ENCODE results near the gene KRTAP16-1.
A peak's percentile ranks its signal among the peaks of the same experiment; 100 is the strongest.
"Not testable (repeated sequence)": the region's sequence is repeated elsewhere in the genome, so short reads cannot be mapped to it uniquely, and the experiment has no call there.

The KRTAP16-1 gene

DNA sequence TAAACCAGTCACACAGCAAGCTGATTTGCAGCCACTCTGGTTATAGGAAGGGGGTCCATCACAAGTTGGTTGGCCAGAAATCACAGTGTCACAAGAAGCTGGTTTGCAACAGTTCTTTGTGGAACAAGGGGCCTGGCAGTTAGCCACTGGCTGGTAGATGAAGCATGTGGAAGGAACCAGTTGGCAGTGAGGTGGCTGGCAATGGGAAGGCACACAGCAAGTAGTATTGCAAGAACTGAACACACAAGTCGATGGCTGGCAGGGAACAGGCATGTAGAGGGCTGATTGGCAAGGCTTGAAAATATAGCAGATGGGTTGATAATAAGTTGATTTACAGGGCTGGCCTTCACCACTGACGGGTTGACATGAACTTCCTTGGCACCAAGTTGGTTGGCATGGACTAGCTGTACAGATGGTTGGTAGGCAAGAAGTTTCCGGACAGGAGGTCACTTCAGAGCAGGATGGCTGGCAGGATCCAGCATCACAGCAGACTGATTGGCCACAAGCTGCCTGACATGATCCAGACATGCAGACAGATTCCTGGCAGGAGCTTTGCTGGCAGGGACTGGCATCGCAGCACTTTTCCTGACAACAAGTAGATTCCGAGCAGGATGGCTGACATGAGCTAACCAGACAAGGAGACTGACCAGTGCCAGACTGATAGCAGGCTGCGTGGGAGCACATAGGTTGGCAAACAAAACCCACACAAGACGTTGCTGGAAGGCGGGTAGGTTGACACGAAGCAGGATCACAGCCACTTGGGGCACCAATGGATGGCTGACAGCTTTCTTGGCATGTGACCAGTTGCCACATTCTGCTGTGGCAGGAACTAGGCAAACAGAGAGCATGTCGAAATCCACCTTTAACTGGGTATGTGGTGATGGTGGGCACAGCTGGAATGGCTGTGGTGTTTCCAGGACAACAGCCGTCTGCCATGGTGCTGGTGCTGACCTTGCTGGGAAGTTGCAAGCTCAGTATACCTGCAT lies 6.9 kb downstream of the KRTAP16-1 start, which contains the start of gene KRTAP29-1:
Gene KRTAP29-1, minus strand, starts transcription at position 936 of the 986 bp plus-strand sequence. Its CDS starts 0 bp downstream, at position 936.
- no peak for DNase-seq (ENCODE audit: low spot score)

DNA sequence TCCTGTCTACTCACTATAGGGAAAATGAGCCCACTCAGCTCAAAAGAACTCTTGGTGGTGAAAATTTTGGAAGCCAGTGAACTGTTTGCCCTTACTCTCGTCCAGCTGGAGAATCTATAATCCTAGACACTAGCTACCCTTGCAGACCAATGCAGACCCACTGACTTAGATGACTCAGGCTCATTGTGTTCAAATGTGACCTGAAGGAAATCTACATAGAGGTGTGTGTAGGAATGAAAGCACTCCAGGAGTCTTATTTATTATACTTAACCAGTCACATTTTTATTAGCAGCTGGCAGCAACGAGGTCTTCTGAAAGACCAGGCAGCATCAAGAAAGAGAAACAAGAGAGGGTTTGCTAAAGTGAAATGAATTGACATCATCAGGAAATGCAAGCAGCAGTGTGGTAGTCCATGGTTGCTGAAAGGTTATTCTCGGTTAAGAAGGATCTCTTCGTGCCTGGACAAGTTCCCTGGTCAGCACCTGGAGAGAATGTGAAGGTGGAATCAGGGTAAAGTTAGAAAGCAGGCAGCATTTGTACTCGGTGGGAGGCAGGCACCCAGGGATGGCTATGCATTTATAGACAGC lies 7.8 kb downstream of the KRTAP16-1 start:
- DNase-seq (ENCODE audit: low spot score): no peak

DNA sequence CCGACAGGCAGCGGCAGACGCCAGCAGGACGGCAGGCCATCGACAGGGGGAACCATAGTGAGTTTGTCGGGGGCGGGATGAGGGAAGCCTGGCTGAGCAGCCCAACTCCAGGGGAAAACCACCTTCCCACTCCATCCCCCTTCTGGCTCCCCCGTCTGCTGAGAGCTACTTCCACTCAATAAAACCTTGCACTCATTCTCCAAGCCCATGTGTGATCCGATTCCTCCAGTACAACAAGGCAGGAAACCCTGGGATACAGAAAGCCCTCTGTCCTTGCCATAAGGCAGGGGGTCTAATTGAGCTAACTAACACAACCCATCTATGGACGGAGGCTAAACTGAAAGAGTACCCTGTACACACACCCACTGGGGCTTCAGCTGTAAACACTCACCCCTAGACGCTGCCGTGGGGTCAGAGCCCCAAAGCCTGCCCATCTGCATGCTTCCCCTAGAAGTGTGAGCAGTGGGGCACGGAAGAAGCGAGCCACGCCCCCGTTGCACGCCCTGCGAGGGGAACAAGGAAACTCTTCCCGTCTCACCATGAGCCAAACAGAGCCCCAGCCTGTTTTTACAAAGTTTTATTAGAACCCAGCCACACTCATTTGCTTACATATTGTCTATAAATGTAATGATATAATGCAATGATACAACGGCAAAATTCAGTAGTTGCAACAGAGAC lies 10.5 kb downstream of the KRTAP16-1 start:
- no peak for DNase-seq (ENCODE audit: low spot score)

DNA sequence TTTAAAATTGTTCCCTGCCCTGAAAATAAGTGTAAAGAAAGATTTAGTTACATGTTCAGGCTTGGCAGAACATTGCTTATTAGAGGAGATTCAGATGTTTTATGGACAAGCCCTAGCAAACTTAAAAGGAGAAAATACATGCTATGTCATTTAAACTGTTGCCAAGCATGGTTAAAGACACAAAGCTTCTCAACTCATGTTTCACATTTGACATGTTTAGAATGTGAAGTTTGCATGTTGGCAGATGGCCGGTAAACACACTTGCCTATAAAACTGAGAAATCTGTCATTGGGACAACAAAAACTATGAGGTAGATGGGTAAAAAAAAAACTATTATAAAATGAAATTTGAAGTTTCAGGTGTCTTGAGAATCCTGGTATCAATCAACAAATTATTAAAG lies 12.3 kb downstream of the KRTAP16-1 start:
- DNase-seq (ENCODE audit: low spot score): no peak

DNA sequence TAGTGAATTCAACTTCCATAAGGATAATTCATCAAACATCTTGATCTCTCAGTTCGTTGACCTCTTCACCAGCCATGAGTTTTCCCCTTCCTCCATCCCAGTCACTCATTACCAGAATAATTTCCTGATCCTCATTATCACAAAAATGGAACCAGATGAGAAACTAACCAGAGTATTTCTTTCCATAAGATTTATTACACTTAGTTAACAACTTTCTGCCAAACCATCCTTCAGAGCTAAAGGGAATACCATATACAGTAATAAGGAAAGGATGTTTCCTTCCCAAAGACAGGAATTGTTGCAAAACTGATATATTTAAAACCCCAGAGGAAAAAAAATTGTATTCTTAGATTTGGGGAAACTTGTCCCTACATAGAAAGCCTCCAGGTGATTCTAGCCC lies 15.1 kb downstream of the KRTAP16-1 start:
- no peak for DNase-seq (ENCODE audit: low spot score)

DNA sequence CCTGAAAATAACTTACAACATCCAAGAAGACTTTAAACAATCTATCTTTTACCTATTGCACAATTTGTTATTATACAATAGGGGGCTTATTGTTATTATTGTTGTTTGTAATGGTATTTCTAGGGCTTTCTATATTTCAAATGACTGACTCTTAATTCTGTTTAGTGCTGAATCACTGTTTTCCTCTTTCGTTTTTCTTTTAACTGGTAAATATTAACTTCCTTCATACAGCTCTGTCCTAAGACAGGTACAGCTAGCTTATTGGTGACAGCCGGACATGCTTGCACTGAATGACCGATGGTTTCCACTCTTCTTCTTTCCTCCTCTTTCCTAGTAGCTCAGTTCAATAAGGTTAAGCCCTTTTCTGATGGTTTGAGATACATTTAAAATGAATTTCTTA lies 22.1 kb downstream of the KRTAP16-1 start:
- peak; percentile 54 for DNase-seq (ENCODE audit: low spot score)

DNA sequence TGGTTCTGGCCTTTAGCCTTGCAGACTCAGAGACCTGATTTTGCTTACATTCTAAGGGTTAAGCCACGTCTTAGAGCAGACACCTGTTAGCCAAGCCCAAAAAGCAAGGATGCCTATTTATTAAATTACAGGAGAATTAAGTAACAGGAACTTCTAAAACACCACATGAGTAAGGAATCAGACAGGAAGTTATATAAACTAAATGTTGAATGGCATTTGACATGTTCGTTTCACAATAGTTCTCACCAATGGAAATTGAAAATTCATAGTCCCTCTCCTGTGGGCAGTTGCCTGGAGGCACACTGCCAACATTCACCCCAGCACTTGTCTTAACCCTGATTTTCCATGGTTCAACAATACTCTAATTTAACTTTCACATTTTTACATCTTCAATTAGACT lies 24.6 kb downstream of the KRTAP16-1 start:
- DNase-seq (ENCODE audit: low spot score): peak; percentile 18

DNA sequence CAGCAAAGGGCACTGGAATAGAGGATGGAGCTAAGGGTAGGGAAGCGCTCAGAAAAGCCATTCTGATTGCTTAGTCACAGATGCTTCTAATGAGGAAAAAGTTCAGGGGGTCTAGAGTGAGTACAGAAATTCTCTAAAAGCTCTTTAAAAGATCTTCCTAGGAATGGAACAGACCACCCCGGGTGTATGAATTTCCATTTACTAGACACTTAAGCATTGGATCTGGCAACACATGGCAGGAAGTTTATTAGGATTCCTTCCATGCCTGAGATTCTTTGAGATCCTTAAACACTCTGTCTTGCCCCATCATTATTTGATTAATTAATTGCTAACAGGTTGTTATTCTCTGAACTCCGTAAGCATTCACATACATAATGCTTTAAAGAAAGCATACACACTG lies 25.1 kb downstream of the KRTAP16-1 start:
- no peak for DNase-seq (ENCODE audit: low spot score)

DNA sequence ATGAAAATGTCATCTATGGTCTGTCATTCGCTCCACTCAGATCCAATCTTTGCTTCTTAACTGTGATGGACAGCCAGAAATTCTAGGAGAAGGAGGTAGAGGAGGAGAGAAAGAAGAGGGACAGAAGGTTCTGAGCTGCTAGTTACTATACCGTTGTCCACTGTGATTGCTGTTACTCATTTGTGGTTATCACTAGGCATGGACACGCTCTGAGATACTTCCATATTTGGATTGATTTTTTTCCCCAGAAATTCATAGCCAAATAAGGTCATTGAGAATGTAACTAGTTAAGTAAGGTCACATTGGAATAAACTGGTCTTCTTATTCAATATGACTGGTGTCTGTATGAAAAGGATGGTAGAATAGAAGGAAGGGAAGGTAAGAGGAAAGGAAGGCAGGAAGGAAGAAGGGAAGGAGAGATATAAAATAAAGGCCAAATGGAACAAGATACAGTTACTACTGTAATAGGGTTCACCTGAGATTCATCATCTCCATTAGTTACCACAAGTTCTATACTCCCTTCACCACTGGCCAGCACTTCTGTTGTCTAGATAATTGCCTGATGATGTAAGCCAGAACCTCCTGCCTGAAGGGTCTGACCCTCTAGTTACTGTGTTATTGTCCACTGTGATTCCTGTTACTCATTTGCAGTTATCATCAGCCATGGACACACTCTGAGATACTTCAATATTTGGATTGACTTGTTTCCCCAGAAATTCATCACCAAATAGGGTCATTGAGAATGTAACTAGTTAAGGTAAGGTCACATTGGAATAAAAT lies 30.7 kb downstream of the KRTAP16-1 start:
- DNase-seq (ENCODE audit: low spot score): peak; percentile 74

DNA sequence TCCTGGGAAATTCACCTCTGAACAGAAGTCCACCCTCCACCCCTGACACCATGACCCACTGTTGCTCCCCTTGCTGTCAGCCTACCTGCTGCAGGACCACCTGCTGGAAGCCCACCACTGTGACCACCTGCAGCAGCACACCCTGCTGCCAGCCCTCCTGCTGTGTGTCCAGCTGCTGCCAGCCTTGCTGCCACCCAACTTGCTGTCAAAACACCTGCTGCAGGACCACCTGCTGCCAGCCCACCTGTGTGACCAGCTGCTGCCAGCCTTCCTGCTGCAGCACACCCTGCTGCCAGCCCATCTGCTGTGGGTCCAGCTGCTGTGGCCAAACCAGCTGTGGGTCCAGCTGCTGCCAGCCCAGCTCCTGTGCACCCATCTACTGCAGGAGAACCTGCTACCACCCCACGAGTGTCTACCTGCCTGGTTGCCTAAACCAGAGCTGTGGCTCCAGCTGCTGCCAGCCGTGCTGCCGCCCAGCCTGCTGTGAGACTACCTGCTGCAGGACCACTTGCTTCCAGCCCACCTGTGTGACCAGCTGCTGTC lies 33.4 kb downstream of the KRTAP16-1 start, which contains the start of gene KRTAP9-7:
Gene KRTAP9-7, plus strand, starts transcription at position 51 of the 543 bp plus-strand sequence. Its CDS starts 0 bp downstream, at position 51.
- not testable (repeated sequence) for DNase-seq (ENCODE audit: low spot score)

DNA sequence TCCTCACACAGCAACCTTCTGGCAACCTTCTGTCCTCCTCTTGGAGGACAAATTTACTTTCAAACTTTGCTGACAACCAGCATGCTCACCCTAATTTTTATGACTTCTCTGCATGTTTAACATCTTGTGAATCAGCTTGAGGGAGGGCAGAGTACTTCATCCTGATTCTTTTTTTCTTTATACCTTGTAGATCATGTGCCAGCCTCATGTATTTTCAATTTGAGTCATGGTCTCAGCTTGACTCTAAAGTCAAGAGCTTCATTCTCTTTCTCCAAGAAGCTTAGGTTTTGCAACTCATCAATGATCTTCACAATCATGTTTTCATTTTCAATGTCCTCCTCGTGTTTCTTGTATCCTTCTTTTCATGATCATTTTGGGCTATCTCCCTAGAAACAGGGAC lies 37.3 kb downstream of the KRTAP16-1 start:
- no peak for DNase-seq (ENCODE audit: low spot score)

DNA sequence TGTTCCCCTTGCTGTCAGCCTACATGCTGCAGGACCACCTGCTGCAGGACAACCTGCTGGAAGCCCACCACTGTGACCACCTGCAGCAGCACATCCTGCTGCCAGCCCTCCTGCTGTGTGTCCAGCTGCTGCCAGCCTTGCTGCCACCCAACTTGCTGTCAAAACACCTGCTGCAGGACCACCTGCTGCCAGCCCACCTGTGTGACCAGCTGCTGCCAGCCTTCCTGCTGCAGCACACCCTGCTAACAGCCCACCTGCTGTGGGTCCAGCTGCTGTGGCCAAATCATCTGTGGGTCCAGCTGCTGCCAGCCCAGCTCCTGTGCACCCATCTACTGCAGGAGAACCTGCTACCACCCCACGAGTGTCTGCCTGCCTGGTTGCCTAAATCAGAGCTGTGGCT lies 37.8 kb downstream of the KRTAP16-1 start:
- DNase-seq (ENCODE audit: low spot score): not testable (repeated sequence)

DNA sequence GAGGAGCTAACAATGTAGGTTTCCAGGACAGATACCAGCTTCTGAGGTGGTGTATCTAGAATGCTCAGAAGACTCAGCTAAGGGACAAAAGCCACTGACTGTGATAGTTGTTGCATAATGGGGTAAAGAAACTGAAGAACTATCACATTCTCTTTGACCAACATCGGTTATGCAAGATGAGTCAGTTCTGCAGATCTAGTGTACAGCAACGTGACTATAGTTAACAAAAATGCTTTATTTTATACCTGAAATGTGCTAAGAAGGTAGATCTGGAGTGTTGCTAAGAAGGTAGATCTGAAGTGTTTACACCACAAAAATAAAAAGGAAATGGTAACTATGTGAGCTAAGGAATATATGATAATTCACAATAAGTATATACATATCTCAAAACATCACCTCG lies 41.4 kb downstream of the KRTAP16-1 start:
- DNase-seq (ENCODE audit: low spot score): no peak

DNA sequence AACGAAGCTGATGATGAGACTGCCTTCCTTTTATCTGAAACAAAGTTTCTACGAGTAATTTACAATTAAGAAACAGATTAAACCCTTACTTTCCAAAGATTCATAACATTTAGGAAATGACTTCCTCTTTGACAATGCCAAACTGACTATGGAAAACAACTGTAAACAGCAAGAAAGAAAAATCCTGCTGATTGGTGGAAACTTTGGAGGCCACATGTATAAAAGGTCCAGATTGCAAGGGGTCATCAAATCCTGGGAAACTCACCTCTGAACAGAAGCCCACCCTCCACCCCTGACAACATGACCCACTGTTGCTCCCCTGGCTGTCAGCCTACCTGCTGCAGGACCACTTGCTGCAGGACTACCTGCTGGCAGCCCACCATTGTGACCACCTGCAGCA lies 44.0 kb downstream of the KRTAP16-1 start, which contains the start of gene KRTAP9-6:
Gene KRTAP9-6, plus strand, starts transcription at position 301 of the 400 bp plus-strand sequence. Its CDS starts 0 bp downstream, at position 301.
- DNase-seq (ENCODE audit: low spot score): no peak

DNA sequence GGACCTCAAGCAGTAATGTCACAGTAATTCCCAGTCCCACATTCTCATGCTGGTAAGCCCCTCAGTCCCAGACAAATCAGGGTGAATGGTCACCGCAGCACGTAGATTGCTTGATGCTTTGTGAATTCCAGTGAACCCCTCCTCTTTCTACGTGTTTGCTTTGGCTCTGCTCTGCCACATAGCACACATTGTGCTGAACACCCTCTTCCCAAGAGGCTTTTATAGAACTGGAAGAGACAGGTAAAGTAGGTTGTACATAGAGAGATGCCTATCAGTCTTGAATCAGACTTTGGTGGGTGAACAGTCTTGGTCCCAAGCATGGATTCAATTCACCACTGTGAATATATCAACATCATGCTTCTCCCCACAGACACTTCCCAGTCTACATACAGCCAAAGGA lies 44.5 kb downstream of the KRTAP16-1 start:
- DNase-seq (ENCODE audit: low spot score): no peak

DNA sequence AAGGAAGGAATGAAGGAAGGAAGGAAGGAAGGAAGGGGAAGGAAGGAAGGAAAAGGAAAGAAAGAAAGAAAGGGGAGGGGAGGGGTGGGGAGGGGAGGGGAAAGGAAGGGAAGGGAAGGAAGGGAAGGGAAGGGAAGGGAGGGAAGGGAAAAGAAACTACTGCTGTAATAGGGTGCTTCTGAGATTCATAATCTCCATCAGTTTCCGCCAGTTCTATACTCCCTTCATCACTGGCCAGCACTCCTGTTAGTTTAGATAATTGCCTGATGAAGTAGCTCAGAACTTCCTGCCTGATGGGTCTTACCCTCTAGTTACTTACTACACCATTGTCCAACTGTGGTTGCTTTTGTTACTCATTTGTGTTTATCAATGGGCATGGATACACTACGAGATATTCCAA lies 45.9 kb downstream of the KRTAP16-1 start:
- DNase-seq (ENCODE audit: low spot score): no peak

DNA sequence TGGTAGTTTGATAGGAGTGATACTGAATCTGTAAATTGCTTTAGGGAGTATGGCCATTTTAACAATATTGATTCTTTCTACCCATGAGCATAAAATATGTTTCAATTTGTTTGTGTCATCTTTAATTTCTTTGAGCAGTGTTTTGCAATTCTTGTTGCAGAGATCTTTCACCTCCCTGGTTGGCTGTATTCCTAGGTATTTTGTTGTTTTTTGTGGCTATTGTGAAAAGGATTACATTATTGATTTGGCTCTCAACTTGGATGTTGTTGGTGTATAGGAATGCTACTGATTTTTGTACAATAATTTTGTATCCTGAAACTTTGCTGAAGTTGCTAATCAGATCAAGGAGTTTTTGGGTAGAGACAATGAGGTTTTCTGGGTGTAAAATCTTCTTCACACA lies 50.7 kb downstream of the KRTAP16-1 start:
- no peak for DNase-seq (ENCODE audit: low spot score)

All from kidney tubule cell (primary cell).